ENCODE results near the gene RRP1. TPM values are rescaled to one million over a fixed set of nuclear protein-coding genes. Genes with fewer than 3 reads are reported as not detected.

Gene RRP1
- total and polyA plus RNA-seq, 9 of the 15 experiments (the other 6 are each of a cell fraction or from before 2014, with no cell fraction given) = 0.89 to 105 (median 51.6) TPM

DNA sequence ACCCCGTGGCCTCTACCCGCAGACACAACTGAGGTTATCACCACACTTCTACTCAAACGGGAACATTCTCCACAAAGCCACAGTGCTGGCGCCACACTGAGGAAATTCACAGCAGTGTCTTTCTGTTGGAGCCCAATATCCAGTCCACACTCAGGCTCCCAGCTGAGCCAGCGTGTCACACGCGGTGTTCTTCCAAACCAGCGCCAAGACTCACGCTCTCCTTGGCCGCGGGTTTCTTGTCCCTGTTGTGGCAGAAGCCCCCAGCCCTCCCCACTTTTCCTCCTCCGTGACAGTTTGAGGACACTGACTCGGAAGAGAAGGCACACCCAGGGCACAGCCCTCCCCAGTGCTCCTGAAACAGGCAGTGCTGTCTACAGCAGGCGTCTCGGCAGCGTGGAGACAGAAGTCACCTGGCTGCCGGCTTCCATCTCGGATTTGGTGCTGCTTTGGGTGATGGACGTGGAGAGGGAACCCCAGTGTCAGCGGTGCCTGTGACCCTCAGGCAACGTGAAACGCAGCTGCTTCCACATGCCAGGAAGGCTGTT, 40.3 kb downstream of the RRP1 start (continued):
- TF ChIP-seq, protein P1, sequence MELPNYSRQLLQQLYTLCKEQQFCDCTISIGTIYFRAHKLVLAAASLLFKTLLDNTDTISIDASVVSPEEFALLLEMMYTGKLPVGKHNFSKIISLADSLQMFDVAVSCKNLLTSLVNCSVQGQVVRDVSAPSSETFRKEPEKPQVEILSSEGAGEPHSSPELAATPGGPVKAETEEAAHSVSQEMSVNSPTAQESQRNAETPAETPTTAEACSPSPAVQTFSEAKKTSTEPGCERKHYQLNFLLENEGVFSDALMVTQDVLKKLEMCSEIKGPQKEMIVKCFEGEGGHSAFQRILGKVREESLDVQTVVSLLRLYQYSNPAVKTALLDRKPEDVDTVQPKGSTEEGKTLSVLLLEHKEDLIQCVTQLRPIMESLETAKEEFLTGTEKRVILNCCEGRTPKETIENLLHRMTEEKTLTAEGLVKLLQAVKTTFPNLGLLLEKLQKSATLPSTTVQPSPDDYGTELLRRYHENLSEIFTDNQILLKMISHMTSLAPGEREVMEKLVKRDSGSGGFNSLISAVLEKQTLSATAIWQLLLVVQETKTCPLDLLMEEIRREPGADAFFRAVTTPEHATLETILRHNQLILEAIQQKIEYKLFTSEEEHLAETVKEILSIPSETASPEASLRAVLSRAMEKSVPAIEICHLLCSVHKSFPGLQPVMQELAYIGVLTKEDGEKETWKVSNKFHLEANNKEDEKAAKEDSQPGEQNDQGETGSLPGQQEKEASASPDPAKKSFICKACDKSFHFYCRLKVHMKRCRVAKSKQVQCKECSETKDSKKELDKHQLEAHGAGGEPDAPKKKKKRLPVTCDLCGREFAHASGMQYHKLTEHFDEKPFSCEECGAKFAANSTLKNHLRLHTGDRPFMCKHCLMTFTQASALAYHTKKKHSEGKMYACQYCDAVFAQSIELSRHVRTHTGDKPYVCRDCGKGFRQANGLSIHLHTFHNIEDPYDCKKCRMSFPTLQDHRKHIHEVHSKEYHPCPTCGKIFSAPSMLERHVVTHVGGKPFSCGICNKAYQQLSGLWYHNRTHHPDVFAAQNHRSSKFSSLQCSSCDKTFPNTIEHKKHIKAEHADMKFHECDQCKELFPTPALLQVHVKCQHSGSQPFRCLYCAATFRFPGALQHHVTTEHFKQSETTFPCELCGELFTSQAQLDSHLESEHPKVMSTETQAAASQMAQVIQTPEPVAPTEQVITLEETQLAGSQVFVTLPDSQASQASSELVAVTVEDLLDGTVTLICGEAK (IDR thresholded peaks at IDR 0.05) = no peak
- TF ChIP-seq, protein P1 (CRISPR knock-in tag; IDR thresholded peaks at IDR 0.05) = no peak
- peak; percentile 46 for TF ChIP-seq RBFOX2 (IDR thresholded peaks at IDR 0.05; ENCODE audit: low read depth, low read length)
- TF ChIP-seq DPF2 (IDR thresholded peaks at IDR 0.05) = peak; percentile 22; the same call in 1 of the 2 replicates
- TF ChIP-seq, protein P2, sequence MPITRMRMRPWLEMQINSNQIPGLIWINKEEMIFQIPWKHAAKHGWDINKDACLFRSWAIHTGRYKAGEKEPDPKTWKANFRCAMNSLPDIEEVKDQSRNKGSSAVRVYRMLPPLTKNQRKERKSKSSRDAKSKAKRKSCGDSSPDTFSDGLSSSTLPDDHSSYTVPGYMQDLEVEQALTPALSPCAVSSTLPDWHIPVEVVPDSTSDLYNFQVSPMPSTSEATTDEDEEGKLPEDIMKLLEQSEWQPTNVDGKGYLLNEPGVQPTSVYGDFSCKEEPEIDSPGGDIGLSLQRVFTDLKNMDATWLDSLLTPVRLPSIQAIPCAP (CRISPR knock-in tag; IDR thresholded peaks at IDR 0.05; ENCODE audit: borderline replicate concordance) = no peak
- TF ChIP-seq, protein P3, sequence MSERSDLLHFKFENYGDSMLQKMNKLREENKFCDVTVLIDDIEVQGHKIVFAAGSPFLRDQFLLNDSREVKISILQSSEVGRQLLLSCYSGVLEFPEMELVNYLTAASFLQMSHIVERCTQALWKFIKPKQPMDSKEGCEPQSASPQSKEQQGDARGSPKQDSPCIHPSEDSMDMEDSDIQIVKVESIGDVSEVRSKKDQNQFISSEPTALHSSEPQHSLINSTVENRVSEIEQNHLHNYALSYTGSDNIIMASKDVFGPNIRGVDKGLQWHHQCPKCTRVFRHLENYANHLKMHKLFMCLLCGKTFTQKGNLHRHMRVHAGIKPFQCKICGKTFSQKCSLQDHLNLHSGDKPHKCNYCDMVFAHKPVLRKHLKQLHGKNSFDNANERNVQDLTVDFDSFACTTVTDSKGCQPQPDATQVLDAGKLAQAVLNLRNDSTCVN (CRISPR knock-in tag; IDR thresholded peaks at IDR 0.05) = no peak
- TF ChIP-seq, protein P4, sequence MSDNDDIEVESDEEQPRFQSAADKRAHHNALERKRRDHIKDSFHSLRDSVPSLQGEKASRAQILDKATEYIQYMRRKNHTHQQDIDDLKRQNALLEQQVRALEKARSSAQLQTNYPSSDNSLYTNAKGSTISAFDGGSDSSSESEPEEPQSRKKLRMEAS (CRISPR knock-in tag; IDR thresholded peaks at IDR 0.05) = peak; percentile 82
- TF ChIP-seq, protein P5, sequence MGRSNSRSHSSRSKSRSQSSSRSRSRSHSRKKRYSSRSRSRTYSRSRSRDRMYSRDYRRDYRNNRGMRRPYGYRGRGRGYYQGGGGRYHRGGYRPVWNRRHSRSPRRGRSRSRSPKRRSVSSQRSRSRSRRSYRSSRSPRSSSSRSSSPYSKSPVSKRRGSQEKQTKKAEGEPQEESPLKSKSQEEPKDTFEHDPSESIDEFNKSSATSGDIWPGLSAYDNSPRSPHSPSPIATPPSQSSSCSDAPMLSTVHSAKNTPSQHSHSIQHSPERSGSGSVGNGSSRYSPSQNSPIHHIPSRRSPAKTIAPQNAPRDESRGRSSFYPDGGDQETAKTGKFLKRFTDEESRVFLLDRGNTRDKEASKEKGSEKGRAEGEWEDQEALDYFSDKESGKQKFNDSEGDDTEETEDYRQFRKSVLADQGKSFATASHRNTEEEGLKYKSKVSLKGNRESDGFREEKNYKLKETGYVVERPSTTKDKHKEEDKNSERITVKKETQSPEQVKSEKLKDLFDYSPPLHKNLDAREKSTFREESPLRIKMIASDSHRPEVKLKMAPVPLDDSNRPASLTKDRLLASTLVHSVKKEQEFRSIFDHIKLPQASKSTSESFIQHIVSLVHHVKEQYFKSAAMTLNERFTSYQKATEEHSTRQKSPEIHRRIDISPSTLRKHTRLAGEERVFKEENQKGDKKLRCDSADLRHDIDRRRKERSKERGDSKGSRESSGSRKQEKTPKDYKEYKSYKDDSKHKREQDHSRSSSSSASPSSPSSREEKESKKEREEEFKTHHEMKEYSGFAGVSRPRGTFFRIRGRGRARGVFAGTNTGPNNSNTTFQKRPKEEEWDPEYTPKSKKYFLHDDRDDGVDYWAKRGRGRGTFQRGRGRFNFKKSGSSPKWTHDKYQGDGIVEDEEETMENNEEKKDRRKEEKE (IDR thresholded peaks at IDR 0.05; ENCODE audit: borderline replicate concordance in 1 of 2, control insufficient read depth in 1 of 2, low read depth in 2 of 2, low read length in 1 of 2) = no peak
- TF ChIP-seq, protein P6, sequence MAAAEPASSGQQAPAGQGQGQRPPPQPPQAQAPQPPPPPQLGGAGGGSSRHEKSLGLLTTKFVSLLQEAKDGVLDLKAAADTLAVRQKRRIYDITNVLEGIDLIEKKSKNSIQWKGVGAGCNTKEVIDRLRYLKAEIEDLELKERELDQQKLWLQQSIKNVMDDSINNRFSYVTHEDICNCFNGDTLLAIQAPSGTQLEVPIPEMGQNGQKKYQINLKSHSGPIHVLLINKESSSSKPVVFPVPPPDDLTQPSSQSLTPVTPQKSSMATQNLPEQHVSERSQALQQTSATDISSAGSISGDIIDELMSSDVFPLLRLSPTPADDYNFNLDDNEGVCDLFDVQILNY (CRISPR knock-in tag; IDR thresholded peaks at IDR 0.05) = no peak
- peak; percentile 46; the same call in 1 of the 2 replicates for TF ChIP-seq MYC (IDR thresholded peaks at IDR 0.05; ENCODE audit: low read depth, low read length)
- no peak for TF ChIP-seq MYC (CRISPR knock-in tag; IDR thresholded peaks at IDR 0.05; ENCODE audit: borderline replicate concordance, low read depth)

All from K562 (cell line).